ENCODE results near the gene WDR20. TPM values are rescaled to one million over a fixed set of nuclear protein-coding genes. Genes with fewer than 3 reads are reported as not detected.

The WDR20 gene
- polyA plus RNA-seq, 1 donor (not counting 4 experiments of a cell fraction or from before 2014, with no cell fraction given): 24.5 TPM

DNA sequence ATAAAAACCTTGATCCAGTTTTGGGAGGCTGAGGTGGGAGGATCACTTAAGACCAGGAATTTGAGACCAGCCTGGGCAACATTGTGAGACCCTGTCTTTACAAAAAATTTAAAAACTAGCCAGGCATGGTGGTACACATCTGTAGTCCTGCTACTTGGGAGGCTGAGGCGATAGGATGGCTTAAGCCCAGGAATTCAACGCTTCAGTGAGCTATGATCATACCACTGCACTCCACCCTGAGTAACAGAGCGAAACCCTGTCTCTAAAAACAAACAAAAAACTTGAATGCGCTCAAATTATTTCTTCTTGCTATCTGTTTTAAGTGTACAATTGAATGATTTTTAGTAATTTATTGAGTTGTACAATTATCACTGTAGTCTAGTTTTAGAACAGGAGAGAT lies 20.1 kb downstream of the WDR20 start:
- no peak overlapping the region for H3K4me3 ChIP-seq (ENCODE audit: control insufficient read depth in 2 of 3, extremely low read depth in 1 of 3, insufficient read depth in 2 of 3, low read depth in 1 of 3, low read length in 3 of 3)
- dilution Hi-C loops (cut with MboI; ENCODE audit: extremely low pct_ligation_motif_present, low sequenced_read_pairs): no loop called here
- no peak overlapping the region for H3K27ac ChIP-seq (ENCODE audit: control insufficient read depth, insufficient read depth, low read length)
- peaks cover 3 to 7% of the 10 kb centered on the region in 2 experiments for H3K36me3 ChIP-seq (ENCODE audit: control insufficient read depth in 2 of 2, extremely low read depth in 1 of 2, insufficient read depth in 2 of 2, low read length in 2 of 2)
- no peak overlapping the region for H3K4me2 ChIP-seq (ENCODE audit: control insufficient read depth, extremely low read depth, insufficient read depth, low read depth, low read length)
- no peaks in the 10 kb centered on the region for H3K9me3 ChIP-seq (ENCODE audit: control insufficient read depth, low read depth, low read length)
- no peak for TF ChIP-seq EZH2 (IDR thresholded peaks at IDR 0.05; ENCODE audit: low read length)
- TF ChIP-seq, protein P1, sequence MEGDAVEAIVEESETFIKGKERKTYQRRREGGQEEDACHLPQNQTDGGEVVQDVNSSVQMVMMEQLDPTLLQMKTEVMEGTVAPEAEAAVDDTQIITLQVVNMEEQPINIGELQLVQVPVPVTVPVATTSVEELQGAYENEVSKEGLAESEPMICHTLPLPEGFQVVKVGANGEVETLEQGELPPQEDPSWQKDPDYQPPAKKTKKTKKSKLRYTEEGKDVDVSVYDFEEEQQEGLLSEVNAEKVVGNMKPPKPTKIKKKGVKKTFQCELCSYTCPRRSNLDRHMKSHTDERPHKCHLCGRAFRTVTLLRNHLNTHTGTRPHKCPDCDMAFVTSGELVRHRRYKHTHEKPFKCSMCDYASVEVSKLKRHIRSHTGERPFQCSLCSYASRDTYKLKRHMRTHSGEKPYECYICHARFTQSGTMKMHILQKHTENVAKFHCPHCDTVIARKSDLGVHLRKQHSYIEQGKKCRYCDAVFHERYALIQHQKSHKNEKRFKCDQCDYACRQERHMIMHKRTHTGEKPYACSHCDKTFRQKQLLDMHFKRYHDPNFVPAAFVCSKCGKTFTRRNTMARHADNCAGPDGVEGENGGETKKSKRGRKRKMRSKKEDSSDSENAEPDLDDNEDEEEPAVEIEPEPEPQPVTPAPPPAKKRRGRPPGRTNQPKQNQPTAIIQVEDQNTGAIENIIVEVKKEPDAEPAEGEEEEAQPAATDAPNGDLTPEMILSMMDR (optimal IDR thresholded peaks at IDR 0.05 in 1 of 3, IDR thresholded peaks at IDR 0.05 in 1 of 3, conservative IDR thresholded peaks at IDR 0.05 in 1 of 3; ENCODE audit: extremely low read depth in 1 of 3, insufficient read depth in 2 of 3, low read length in 3 of 3): no peak
- H2AFZ ChIP-seq (ENCODE audit: control insufficient read depth, low read length): no peak overlapping the region
- FAIRE-seq (no peak), DNase-seq (ENCODE audit: low read depth, low spot score) (no peak)
- peaks cover 2% of the 10 kb centered on the region for H3K4me1 ChIP-seq (ENCODE audit: control insufficient read depth, extremely low read depth, insufficient read depth, low read length)
- peaks cover 6% of the 10 kb centered on the region for H3K9me1 ChIP-seq (ENCODE audit: control insufficient read depth, extremely low read depth, insufficient read depth, low read length)
- no peaks in the 10 kb centered on the region for H3K27me3 ChIP-seq (ENCODE audit: control insufficient read depth, extremely low read depth, insufficient read depth, low read length)
- H3K9ac ChIP-seq (ENCODE audit: control insufficient read depth, extremely low read depth, insufficient read depth, low read length): no peak overlapping the region
- H4K20me1 ChIP-seq (ENCODE audit: control insufficient read depth, extremely low read depth, insufficient read depth, low read length): peaks cover 8% of the 10 kb centered on the region
- H3K79me2 ChIP-seq (ENCODE audit: control insufficient read depth, insufficient read depth, low read length): peaks cover 86% of the 10 kb centered on the region

DNA sequence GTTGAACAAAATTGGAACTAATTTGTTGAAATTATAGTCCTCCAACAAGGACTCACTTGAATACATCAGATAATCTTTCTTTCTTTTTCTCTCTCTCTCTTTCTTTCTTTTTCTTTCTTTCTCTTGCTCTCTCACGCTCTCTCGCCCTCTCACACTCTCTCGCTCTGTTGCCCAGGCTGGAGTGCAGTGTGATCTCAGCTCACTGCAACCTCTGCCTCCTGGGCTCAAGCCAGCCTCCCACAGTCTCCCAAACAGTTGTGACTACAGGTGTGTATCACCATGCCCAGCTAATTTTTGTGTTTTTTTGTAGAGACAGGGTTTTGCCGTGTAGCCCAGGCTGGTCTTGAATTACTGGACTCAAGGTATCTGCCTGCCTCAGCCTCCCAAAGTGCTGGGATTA lies 22.8 kb downstream of the WDR20 start:
- H3K4me1 ChIP-seq (ENCODE audit: control insufficient read depth, extremely low read depth, insufficient read depth, low read length): peaks cover 2% of the 10 kb centered on the region
- no peak overlapping the region for H3K27ac ChIP-seq (ENCODE audit: control insufficient read depth, insufficient read depth, low read length)
- H3K4me3 ChIP-seq (ENCODE audit: control insufficient read depth in 2 of 3, extremely low read depth in 1 of 3, insufficient read depth in 2 of 3, low read depth in 1 of 3, low read length in 3 of 3): no peak overlapping the region
- H3K27me3 ChIP-seq (ENCODE audit: control insufficient read depth, extremely low read depth, insufficient read depth, low read length): no peaks in the 10 kb centered on the region
- H3K9ac ChIP-seq (ENCODE audit: control insufficient read depth, extremely low read depth, insufficient read depth, low read length): no peak overlapping the region
- peaks cover 8% of the 10 kb centered on the region for H4K20me1 ChIP-seq (ENCODE audit: control insufficient read depth, extremely low read depth, insufficient read depth, low read length)
- H3K36me3 ChIP-seq (ENCODE audit: control insufficient read depth in 2 of 2, extremely low read depth in 1 of 2, insufficient read depth in 2 of 2, low read length in 2 of 2): peaks cover 3 to 7% of the 10 kb centered on the region in 2 experiments
- peaks cover 83% of the 10 kb centered on the region for H3K79me2 ChIP-seq (ENCODE audit: control insufficient read depth, insufficient read depth, low read length)
- no peak overlapping the region for H2AFZ ChIP-seq (ENCODE audit: control insufficient read depth, low read length)
- DNase-seq (ENCODE audit: low read depth, low spot score) (no peak), FAIRE-seq (no peak)
- TF ChIP-seq, protein P1 (optimal IDR thresholded peaks at IDR 0.05 in 1 of 3, IDR thresholded peaks at IDR 0.05 in 1 of 3, conservative IDR thresholded peaks at IDR 0.05 in 1 of 3; ENCODE audit: extremely low read depth in 1 of 3, insufficient read depth in 2 of 3, low read length in 3 of 3): no peak
- TF ChIP-seq EZH2 (IDR thresholded peaks at IDR 0.05; ENCODE audit: low read length): no peak
- H3K4me2 ChIP-seq (ENCODE audit: control insufficient read depth, extremely low read depth, insufficient read depth, low read depth, low read length): no peak overlapping the region
- H3K9me3 ChIP-seq (ENCODE audit: control insufficient read depth, low read depth, low read length): no peaks in the 10 kb centered on the region
- dilution Hi-C loops (cut with MboI; ENCODE audit: extremely low pct_ligation_motif_present, low sequenced_read_pairs): no loop called here
- H3K9me1 ChIP-seq (ENCODE audit: control insufficient read depth, extremely low read depth, insufficient read depth, low read length): peaks cover 8% of the 10 kb centered on the region
